B cell (primary cell): Measurements from ENCODE around the gene CDA. TPM values are rescaled to one million over a fixed set of nuclear protein-coding genes. Genes with fewer than 3 reads are reported as not detected.

Experiments used
- ATAC-seq: fragments of 200-7000 bp; cut with Tn5 transposase; one replicate; pipeline ENCODE4 v1.10.0; 2021; ENCODE audit warnings: low read depth, mild to moderate bottlenecking, moderate number of reproducible peaks, moderate library complexity
- CTCF ChIA-PET: fragments of 350-600 bp; sonication (Branson Sonifier 250); formaldehyde crosslinking; loops from one replicate; lab custom pipeline; 2021; ENCODE audit warnings: antibody characterized with exemption, inconsistent platforms; lab: Charles Lee
- POLR2A ChIA-PET: fragments of 350-600 bp; sonication (Branson Sonifier 250); formaldehyde crosslinking; loops from one replicate; lab custom pipeline; 2021; ENCODE audit warnings: antibody characterized with exemption; lab: Charles Lee
- DNase-seq: peaks from one replicate; pipeline ENCODE4 v3.0.0; 2013
- H2AFZ ChIP-seq: 2 replicates; pipeline ENCODE4 v1.6.1; 2012; ENCODE audit warnings: mild to moderate bottlenecking, low read depth, low read length; ENCODE audit not compliant: insufficient read depth, poor library complexity, severe bottlenecking
- H3K27ac ChIP-seq, 2 donors: 1 replicate in 1 of 2; 2 replicates in 1 of 2; pipeline ENCODE4 v1.5.1; 2012 to 2013; ENCODE audit warnings: low read length in 2 of 2, mild to moderate bottlenecking in 2 of 2, moderate library complexity in 1 of 2
- H3K27me3 ChIP-seq, 4 experiments: fragments of 200-600 bp in 1 of 4; sonication (generic) in 1 of 4; replicated peaks in 1 of 4; 1 replicate in 2 of 4; 2 replicates in 2 of 4; pipeline versions ENCODE4 v1.6.1 to v1.7.0; 2013 to 2016; ENCODE audit warnings: low read length in 3 of 4, mild to moderate bottlenecking in 2 of 4, mixed read lengths in 1 of 4, moderate library complexity in 1 of 4; ENCODE audit not compliant: insufficient read depth in 4 of 4, control insufficient read depth in 3 of 4; ENCODE audit errors: control extremely low read depth in 1 of 4
- H3K36me3 ChIP-seq, 2 experiments: replicated peaks in 1 of 2; 1 replicate in 1 of 2; 2 replicates in 1 of 2; pipeline versions ENCODE4 v1.6.1 to v1.7.1; 2013; ENCODE audit warnings: low read length in 1 of 2; ENCODE audit not compliant: insufficient read depth in 2 of 2, control insufficient read depth in 1 of 2; ENCODE audit errors: control extremely low read depth in 1 of 2, extremely low read depth in 1 of 2
- H3K4me1 ChIP-seq, 2 donors: fragments of 200-600 bp in 1 of 2; sonication (generic) in 1 of 2; 1 replicate in 1 of 2; 2 replicates in 1 of 2; pipeline versions ENCODE4 v1.5.1 to v1.6.1; 2013 to 2017; ENCODE audit warnings: low read length in 2 of 2; ENCODE audit not compliant: control insufficient read depth in 2 of 2, insufficient read depth in 2 of 2
- H3K4me2 ChIP-seq: replicated peaks from 2 replicates; pipeline ENCODE3; 2012; ENCODE audit warnings: mild to moderate bottlenecking, low read depth, low read length; ENCODE audit not compliant: poor library complexity, severe bottlenecking
- H3K4me3 ChIP-seq, 5 experiments: fragments of 200-600 bp in 1 of 5; sonication (generic) in 1 of 5; 1 replicate in 3 of 5; 2 replicates in 2 of 5; pipeline versions ENCODE4 v1.5.1 to v1.7.0; 2011 to 2016; ENCODE audit warnings: low read length in 4 of 5, mild to moderate bottlenecking in 4 of 5, low read depth in 2 of 5, control low read depth in 1 of 5, moderate library complexity in 1 of 5; ENCODE audit not compliant: insufficient read depth in 1 of 5; ENCODE audit errors: control extremely low read depth in 1 of 5, extremely low read depth in 1 of 5
- H3K79me2 ChIP-seq: fragments of 200-600 bp; sonication (generic); one replicate; pipeline ENCODE4 v1.6.0; 2016; ENCODE audit warnings: low read length; ENCODE audit not compliant: control insufficient read depth, insufficient read depth
- H3K9ac ChIP-seq: fragments of 200-600 bp; sonication (generic); 2 replicates; pipeline ENCODE4 v1.6.1; 2017; ENCODE audit warnings: mild to moderate bottlenecking, low read length, moderate library complexity
- H3K9me3 ChIP-seq, 3 donors: one replicate each; pipeline versions ENCODE4 v1.6.1 to v1.7.1; 2013; ENCODE audit warnings: low read length in 2 of 3; ENCODE audit not compliant: control insufficient read depth in 2 of 3, insufficient read depth in 1 of 3; ENCODE audit errors: control extremely low read depth in 1 of 3
- H4K20me1 ChIP-seq: 2 replicates; pipeline ENCODE4 v1.6.0; 2012; ENCODE audit warnings: mild to moderate bottlenecking, low read length; ENCODE audit not compliant: insufficient read depth, control insufficient read depth, poor library complexity, severe bottlenecking
- H3K27ac Mint-ChIP-seq: one replicate; pipeline ENCODE4 v1.8.0; 2021; ENCODE audit warnings: mixed read lengths
- H3K27me3 Mint-ChIP-seq: one replicate; pipeline ENCODE4 v1.8.0; 2021; ENCODE audit warnings: mixed read lengths
- H3K4me1 Mint-ChIP-seq: one replicate; pipeline ENCODE4 v1.8.0; 2021; ENCODE audit warnings: mixed read lengths
- H3K4me3 Mint-ChIP-seq: one replicate; pipeline ENCODE4 v1.8.0; 2021; ENCODE audit warnings: mixed read lengths
- H3K9me3 Mint-ChIP-seq: one replicate; pipeline ENCODE4 v1.8.0; 2022; ENCODE audit warnings: mixed read lengths; ENCODE audit not compliant: insufficient read depth
- EZH2 ChIP-seq: IDR thresholded peaks from 2 replicates; pipeline ENCODE4 v1.6.1; 2012; ENCODE audit warnings: borderline replicate concordance, low read depth, mild to moderate bottlenecking, moderate library complexity, low read length; ENCODE audit not compliant: insufficient read depth, poor library complexity, severe bottlenecking
- WGBS: methylation state at CpG from one replicate; pipeline ENCODE4 v1.1.5; 2013; ENCODE audit warnings: missing lambda C conversion rate; ENCODE audit not compliant: insufficient coverage; 5-methylcytosine and 5-hydroxymethylcytosine counted together
- intact Hi-C: fragments of 100-400 bp; cut with micrococcal nuclease; formaldehyde crosslinking; loops from one replicate; pipeline ENCODE4 v1.10.0; 2022
- polyA plus RNA-seq: library from polyadenylated mRNA; depleted of rRNA; stranded (reverse); fragments of >200 nt; gene quantifications from 2 replicates; pipeline ENCODE4 v1.2.3, GENCODE V29; 2012
- total RNA-seq, 2 donors: library from RNA; stranded (reverse); fragments of 120-200 nt in 1 of 2; gene quantifications; 1 replicate in 1 of 2; 2 replicates in 1 of 2; pipeline versions ENCODE4 v1.2.3 to v1.2.4, GENCODE V29; 2013 to 2022
- TF ChIP-seq, protein P1 (sequence below): fragments of 200-600 bp; IDR thresholded peaks from one replicate; pipeline ENCODE4 v1.8.0; 2022; ENCODE audit warnings: antibody characterized with exemption, mild to moderate bottlenecking

Gene CDA
- total and polyA plus RNA-seq, 2 donors (not counting 1 experiment from before 2014, with no cell fraction given), result 0.64 TPM; not detected in 1

DNA sequence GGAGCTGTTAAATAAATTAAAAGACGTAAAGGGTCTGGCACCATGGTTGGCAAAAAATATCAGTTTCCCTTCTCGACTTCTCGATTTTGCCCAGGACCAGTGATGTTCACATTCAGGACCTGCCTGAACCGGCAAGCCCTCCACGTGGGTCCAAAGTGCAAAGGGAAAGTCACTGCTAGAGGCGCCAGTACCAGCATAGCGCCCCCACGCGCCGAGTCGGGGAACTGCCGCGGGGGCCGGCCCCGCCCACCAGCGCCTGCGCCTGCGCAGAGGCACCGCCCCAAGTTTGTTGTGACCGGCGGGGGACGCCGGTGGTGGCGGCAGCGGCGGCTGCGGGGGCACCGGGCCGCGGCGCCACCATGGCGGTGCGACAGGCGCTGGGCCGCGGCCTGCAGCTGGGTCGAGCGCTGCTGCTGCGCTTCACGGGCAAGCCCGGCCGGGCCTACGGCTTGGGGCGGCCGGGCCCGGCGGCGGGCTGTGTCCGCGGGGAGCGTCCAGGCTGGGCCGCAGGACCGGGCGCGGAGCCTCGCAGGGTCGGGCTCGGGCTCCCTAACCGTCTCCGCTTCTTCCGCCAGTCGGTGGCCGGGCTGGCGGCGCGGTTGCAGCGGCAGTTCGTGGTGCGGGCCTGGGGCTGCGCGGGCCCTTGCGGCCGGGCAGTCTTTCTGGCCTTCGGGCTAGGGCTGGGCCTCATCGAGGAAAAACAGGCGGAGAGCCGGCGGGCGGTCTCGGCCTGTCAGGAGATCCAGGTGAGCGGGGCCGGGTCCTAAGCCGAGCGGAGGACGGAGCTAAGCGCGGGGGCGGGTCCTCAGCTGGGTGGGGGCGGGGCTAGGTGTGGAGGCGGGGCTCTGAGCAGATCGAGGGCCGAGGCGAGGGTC lies 44.5 kb downstream of the CDA start, which contains the start of gene PINK1:
Gene PINK1 (plus strand): TSS at position 269 of the 875 bp plus-strand sequence. CDS start 91 bp downstream, at position 360.
- H3K27ac Mint-ChIP-seq, result peak within 1 kb of the TSS; percentile 85
- H3K9ac ChIP-seq, result peak within 1 kb of the TSS; percentile 69
- peak; percentile 91 for DNase-seq
- no peaks in the 10 kb centered on the region for H3K9me3 ChIP-seq
- peak; percentile 92 for ATAC-seq
- H3K27ac ChIP-seq, result peak within 1 kb of the TSS; percentile 48 to 59
- peaks cover 8 to 16% of the 10 kb centered on the region in 2 donors for H3K4me1 ChIP-seq
- no peaks in the 10 kb centered on the region for H3K27me3 ChIP-seq
- TF ChIP-seq, protein P1, sequence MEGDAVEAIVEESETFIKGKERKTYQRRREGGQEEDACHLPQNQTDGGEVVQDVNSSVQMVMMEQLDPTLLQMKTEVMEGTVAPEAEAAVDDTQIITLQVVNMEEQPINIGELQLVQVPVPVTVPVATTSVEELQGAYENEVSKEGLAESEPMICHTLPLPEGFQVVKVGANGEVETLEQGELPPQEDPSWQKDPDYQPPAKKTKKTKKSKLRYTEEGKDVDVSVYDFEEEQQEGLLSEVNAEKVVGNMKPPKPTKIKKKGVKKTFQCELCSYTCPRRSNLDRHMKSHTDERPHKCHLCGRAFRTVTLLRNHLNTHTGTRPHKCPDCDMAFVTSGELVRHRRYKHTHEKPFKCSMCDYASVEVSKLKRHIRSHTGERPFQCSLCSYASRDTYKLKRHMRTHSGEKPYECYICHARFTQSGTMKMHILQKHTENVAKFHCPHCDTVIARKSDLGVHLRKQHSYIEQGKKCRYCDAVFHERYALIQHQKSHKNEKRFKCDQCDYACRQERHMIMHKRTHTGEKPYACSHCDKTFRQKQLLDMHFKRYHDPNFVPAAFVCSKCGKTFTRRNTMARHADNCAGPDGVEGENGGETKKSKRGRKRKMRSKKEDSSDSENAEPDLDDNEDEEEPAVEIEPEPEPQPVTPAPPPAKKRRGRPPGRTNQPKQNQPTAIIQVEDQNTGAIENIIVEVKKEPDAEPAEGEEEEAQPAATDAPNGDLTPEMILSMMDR, result peak; percentile 97
- TF ChIP-seq EZH2, result no peak
- peaks cover 14% of the 10 kb centered on the region for H3K4me1 Mint-ChIP-seq
- WGBS, result under 1% methylated on average over 84 of the region's 93 CpGs
- H3K36me3 ChIP-seq, result peaks cover 0 to 2% of the 10 kb centered on the region in 2 experiments
- ChIA-PET CTCF (interaction anchor here (0.6 to 3.2 kb wide), 16 partner anchors 8 to 510 kb away, joined by 3 to 21 read pairs (median 4); partner anchors contain the start of genes DDOST and MUL1), POLR2A (interaction anchor here (0.6 to 1.5 kb wide), 5 partner anchors 28 to 751 kb away, joined by 3 to 5 read pairs (median 3); partner anchors contain the start of genes DDOST, MUL1 and OTUD3)
- no peaks in the 10 kb centered on the region for H4K20me1 ChIP-seq
- peak within 1 kb of the TSS; percentile 100 for H3K4me2 ChIP-seq
- H3K79me2 ChIP-seq, result no peaks in the 10 kb centered on the region
- intact Hi-C loops, result loop anchor here (1.0 to 5.0 kb wide), 4 partner anchors 28 to 1819 kb away; partner anchors contain the start of genes DDOST and ZBTB40
- peak within 1 kb of the TSS; percentile 93 for H3K4me3 Mint-ChIP-seq
- peaks cover 3% of the 10 kb centered on the region for H3K9me3 Mint-ChIP-seq
- no peaks in the 10 kb centered on the region for H3K27me3 Mint-ChIP-seq
- peak within 1 kb of the TSS; percentile 100 for H2AFZ ChIP-seq
- peak within 1 kb of the TSS; percentile 56 to 98 (median 90) for H3K4me3 ChIP-seq
